Heart left ventricle (tissue), 13 donors: ENCODE results near the gene GAL3ST1.

ENCODE experiments used
- POLR2A ChIP-seq, 2 donors: fragments of 450-650 bp; IDR thresholded peaks; one replicate each; pipeline ENCODE4 v1.6.1; 2017; ENCODE audit warnings: antibody characterized with exemption in 2 of 2, mild to moderate bottlenecking in 2 of 2, moderate library complexity in 2 of 2
- TF ChIP-seq, protein P1 (sequence below), 12 donors: fragments of 200-600 bp; sonication (generic) in 4 of 12; IDR thresholded peaks; one replicate each; pipeline versions ENCODE4 v1.5.0 to v1.8.0; 2018 to 2022; ENCODE audit warnings: antibody characterized with exemption in 12 of 12, mild to moderate bottlenecking in 5 of 12
- donor health status: ischemic (EF 13 %, LVEDD 7.1; RV severe dilation, severe dysfunction).
- donor health status: DM: no; HTN: yes; CAD: no.
- donor health status: DM: no; HTN: no; CAD: no.
- donor health status: ischemic (EF 25% LVEDD 6.9; RV normal size, moderate dysfunction).
- donor health status: ischemic (EF 25% LVEDD 5.7; RV mildly dilated, moderate dysfunction).
- donor health status: ischemic (EF 35%, LVEDD 5.7; RV mildly dilated, moderate dysfunction).
- donor health status: nonischemic (EF 11% LVEDD 7.7; RV severe dilation, severe dysfunction).
- donor health status: DM: yes; HTN: yes; CAD: no.
- donor health status: PGD.
- donor health status: ischemic (EF 29% LVEDD 5.4; RV normal size, mild dysfunction).
- donor health status: nonischemic (EF 23%, LVEDD 6.1; RV moderate dilation, normal function).

DNA sequence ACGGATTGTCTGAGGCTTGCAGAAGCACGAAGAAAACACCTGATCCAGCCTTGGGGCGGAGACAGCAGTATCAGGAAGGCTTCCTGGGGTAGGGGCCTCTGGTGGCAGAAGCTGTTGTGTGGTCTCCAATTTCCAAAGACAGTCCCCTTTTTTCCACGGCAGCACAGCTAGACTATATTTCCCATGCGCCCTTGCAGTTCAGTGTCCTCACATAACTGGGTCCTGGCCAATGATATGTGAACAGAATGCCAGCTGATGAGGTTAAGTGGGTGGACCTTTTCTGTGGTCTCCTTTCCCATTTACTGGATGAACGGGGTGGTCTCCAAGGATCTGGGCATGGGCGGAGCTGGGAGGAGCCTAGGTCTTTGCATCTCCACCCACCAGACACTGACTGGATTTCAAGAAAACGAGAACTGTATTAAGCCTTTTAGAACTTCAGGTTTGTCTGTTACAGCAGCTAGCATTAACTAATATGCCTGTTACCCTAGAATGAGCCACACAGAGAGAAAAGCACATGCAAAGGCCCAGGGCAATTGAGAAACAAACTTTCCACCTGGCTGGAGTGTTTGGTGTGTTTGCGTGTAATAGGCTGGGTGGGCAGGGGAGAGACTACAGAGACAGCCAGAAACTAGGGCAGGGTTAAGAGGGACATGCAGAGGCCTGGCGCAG, 6.2 kb downstream of the GAL3ST1 start:
- TF ChIP-seq, protein P1, sequence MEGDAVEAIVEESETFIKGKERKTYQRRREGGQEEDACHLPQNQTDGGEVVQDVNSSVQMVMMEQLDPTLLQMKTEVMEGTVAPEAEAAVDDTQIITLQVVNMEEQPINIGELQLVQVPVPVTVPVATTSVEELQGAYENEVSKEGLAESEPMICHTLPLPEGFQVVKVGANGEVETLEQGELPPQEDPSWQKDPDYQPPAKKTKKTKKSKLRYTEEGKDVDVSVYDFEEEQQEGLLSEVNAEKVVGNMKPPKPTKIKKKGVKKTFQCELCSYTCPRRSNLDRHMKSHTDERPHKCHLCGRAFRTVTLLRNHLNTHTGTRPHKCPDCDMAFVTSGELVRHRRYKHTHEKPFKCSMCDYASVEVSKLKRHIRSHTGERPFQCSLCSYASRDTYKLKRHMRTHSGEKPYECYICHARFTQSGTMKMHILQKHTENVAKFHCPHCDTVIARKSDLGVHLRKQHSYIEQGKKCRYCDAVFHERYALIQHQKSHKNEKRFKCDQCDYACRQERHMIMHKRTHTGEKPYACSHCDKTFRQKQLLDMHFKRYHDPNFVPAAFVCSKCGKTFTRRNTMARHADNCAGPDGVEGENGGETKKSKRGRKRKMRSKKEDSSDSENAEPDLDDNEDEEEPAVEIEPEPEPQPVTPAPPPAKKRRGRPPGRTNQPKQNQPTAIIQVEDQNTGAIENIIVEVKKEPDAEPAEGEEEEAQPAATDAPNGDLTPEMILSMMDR (IDR thresholded peaks at IDR 0.05): no peak
- no peak for TF ChIP-seq POLR2A (IDR thresholded peaks at IDR 0.05)
